Fibroblast of lung (primary cell): ENCODE data around the gene PAFAH1B2. TPM values are rescaled to one million over a fixed set of nuclear protein-coding genes. Genes with fewer than 3 reads are reported as not detected.

Experiments
- DNase-seq, 2 donors: peaks; one replicate each; pipeline versions ENCODE4 v3.0.0 to v3.0.0-alpha.2; 2010; ENCODE audit warnings: low read depth in 2 of 2
- H2AFZ ChIP-seq: 2 replicates; pipeline ENCODE4 v1.5.1; 2012; ENCODE audit warnings: low read length, control low read depth, inconsistent platforms
- H3K27ac ChIP-seq: 2 replicates; pipeline ENCODE4 v1.5.1; 2011; ENCODE audit warnings: low read length, control low read depth; ENCODE audit not compliant: insufficient read depth
- H3K27me3 ChIP-seq: 2 replicates; pipeline ENCODE4 v1.5.1; 2011; ENCODE audit warnings: mild to moderate bottlenecking, low read length; ENCODE audit not compliant: control insufficient read depth, insufficient read depth
- H3K36me3 ChIP-seq: 2 replicates; pipeline ENCODE4 v1.5.1; 2011; ENCODE audit warnings: low read length; ENCODE audit not compliant: control insufficient read depth, insufficient read depth
- H3K4me1 ChIP-seq: 2 replicates; pipeline ENCODE4 v1.5.1; 2011; ENCODE audit warnings: low read length; ENCODE audit not compliant: control insufficient read depth, insufficient read depth; ENCODE audit errors: extremely low read depth
- H3K4me2 ChIP-seq: 2 replicates; pipeline ENCODE4 v1.5.1; 2011; ENCODE audit warnings: low read length, control low read depth; ENCODE audit not compliant: insufficient read depth; ENCODE audit errors: extremely low read depth
- H3K4me3 ChIP-seq, 4 experiments: fragments of 200-600 bp in 1 of 4; sonication (generic) in 1 of 4; replicated peaks in 1 of 4; 2 replicates each; pipeline ENCODE4 v1.5.1; 2011 to 2016; ENCODE audit warnings: low read length in 4 of 4, low read depth in 3 of 4, mild to moderate bottlenecking in 3 of 4, control low read depth in 2 of 4, inconsistent platforms in 1 of 4, mixed read lengths in 1 of 4; ENCODE audit not compliant: insufficient read depth in 1 of 4; ENCODE audit errors: control extremely low read depth in 1 of 4
- H3K79me2 ChIP-seq: 2 replicates; pipeline ENCODE4 v1.5.1; 2012; ENCODE audit warnings: mild to moderate bottlenecking, low read length, inconsistent platforms; ENCODE audit not compliant: control insufficient read depth, insufficient read depth
- H3K9ac ChIP-seq: 2 replicates; pipeline ENCODE4 v1.5.1; 2011; ENCODE audit warnings: mild to moderate bottlenecking, low read length, control low read depth; ENCODE audit not compliant: insufficient read depth
- H3K9me3 ChIP-seq: 2 replicates; pipeline ENCODE4 v1.5.1; 2012; ENCODE audit warnings: low read depth, low read length; ENCODE audit not compliant: control insufficient read depth, insufficient read depth
- H4K20me1 ChIP-seq: 2 replicates; pipeline ENCODE4 v1.5.1; 2011; ENCODE audit warnings: low read length; ENCODE audit not compliant: control insufficient read depth, insufficient read depth; ENCODE audit errors: extremely low read depth
- EZH2 ChIP-seq: IDR thresholded peaks from 2 replicates; pipeline ENCODE4 v1.5.1; 2012; ENCODE audit warnings: low read length, control low read depth, mild to moderate bottlenecking; ENCODE audit errors: missing control alignments
- polyA plus RNA-seq, 2 donors: library from polyadenylated mRNA; depleted of rRNA in 1 of 2; stranded (reverse) in 1 of 2; unstranded in 1 of 2; fragments of >200 nt; gene quantifications; 2 replicates each; pipeline ENCODE4 v1.2.1, GENCODE V29; 2011 to 2012; ENCODE audit warnings: missing spikeins in 1 of 2
- total RNA-seq: library from RNA; depleted of rRNA; stranded (reverse); fragments of >200 nt; gene quantifications from 2 replicates; pipeline ENCODE4 v1.2.1, GENCODE V29; 2014
- TF ChIP-seq, protein P1 (sequence below), 2 donors: IDR thresholded peaks in 1 of 2; conservative IDR thresholded peaks in 1 of 2; 1 replicate in 1 of 2; 2 replicates in 1 of 2; pipeline ENCODE4 v1.5.1; 2011 to 2012; ENCODE audit warnings: low read length in 2 of 2, control low read depth in 1 of 2, inconsistent platforms in 1 of 2, low read depth in 1 of 2, mild to moderate bottlenecking in 1 of 2

The PAFAH1B2 gene
- total and polyA plus RNA-seq, 2 donors (not counting 1 experiment from before 2014, with no cell fraction given): 70.8 to 112 TPM

DNA sequence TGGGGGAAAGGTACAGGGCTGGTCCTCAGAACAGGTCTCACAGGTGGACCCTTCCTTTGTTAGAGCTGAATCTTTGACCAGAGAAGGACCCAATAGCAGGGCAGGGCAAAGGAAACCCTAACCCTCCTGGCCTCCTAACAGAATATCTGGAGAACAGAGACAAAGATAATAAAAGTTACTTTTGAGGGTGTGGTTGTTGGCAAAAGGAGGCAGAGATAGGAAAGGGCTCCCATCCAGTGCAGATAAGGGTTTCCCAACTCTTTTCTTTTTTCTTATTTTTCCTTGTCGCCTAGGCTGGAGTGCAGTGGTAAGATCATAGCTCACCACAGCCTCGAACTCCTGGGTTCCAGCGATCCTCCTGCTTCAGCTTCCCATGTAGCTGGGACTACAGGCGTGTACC is 75.9 kb downstream of the PAFAH1B2 start:
- no peak for TF ChIP-seq EZH2
- TF ChIP-seq, protein P1, sequence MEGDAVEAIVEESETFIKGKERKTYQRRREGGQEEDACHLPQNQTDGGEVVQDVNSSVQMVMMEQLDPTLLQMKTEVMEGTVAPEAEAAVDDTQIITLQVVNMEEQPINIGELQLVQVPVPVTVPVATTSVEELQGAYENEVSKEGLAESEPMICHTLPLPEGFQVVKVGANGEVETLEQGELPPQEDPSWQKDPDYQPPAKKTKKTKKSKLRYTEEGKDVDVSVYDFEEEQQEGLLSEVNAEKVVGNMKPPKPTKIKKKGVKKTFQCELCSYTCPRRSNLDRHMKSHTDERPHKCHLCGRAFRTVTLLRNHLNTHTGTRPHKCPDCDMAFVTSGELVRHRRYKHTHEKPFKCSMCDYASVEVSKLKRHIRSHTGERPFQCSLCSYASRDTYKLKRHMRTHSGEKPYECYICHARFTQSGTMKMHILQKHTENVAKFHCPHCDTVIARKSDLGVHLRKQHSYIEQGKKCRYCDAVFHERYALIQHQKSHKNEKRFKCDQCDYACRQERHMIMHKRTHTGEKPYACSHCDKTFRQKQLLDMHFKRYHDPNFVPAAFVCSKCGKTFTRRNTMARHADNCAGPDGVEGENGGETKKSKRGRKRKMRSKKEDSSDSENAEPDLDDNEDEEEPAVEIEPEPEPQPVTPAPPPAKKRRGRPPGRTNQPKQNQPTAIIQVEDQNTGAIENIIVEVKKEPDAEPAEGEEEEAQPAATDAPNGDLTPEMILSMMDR (conservative IDR thresholded peaks at IDR 0.05 in 1 of 2, IDR thresholded peaks at IDR 0.05 in 1 of 2; ENCODE audit: low read depth in 1 of 2, low read length in 2 of 2): no peak
- H3K9ac ChIP-seq: no peak overlapping the region

DNA sequence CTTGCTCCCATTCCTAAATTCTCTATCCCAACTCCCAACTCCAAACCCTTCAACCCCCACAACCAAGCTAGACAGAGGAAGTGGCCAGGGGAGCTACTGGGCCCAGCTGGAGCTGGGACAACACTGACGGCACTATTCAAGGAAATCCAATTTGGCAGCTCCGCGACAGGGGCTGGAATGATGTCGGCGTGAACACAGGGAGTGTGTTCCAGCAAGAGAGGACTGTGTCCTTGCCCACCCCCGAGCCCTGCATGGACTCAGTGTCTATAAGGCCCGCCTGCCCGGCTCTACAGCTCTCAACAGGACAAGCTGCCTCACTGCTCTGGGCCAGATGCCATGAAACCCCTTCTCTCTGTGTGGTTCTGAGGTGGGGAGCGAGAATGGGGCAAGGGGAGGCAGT is 76.5 kb downstream of the PAFAH1B2 start:
- no peaks in the 10 kb centered on the region for H3K9me3 ChIP-seq
- no peak for DNase-seq
- H2AFZ ChIP-seq: no peak overlapping the region
- no peaks in the 10 kb centered on the region for H3K79me2 ChIP-seq
- TF ChIP-seq, protein P1 (conservative IDR thresholded peaks at IDR 0.05 in 1 of 2, IDR thresholded peaks at IDR 0.05 in 1 of 2; ENCODE audit: low read depth in 1 of 2, low read length in 2 of 2): no peak
- no peak for TF ChIP-seq EZH2
- H3K9ac ChIP-seq: no peak overlapping the region
- peaks cover 39% of the 10 kb centered on the region for H3K4me1 ChIP-seq
- H4K20me1 ChIP-seq: no peaks in the 10 kb centered on the region
- H3K27ac ChIP-seq: peak overlapping the region; percentile 4
- peaks cover 6% of the 10 kb centered on the region for H3K36me3 ChIP-seq
- no peak overlapping the region for H3K4me3 ChIP-seq
- no peaks in the 10 kb centered on the region for H3K27me3 ChIP-seq
- H3K4me2 ChIP-seq: no peak overlapping the region

More for the DNA sequence above, 75.9 kb downstream of the PAFAH1B2 start:
- H3K4me3 ChIP-seq: no peak overlapping the region
- no peaks in the 10 kb centered on the region for H3K27me3 ChIP-seq
- no peaks in the 10 kb centered on the region for H3K79me2 ChIP-seq
- H4K20me1 ChIP-seq: no peaks in the 10 kb centered on the region
- H3K36me3 ChIP-seq: peaks cover 3% of the 10 kb centered on the region
- no peak overlapping the region for H3K27ac ChIP-seq
- no peaks in the 10 kb centered on the region for H3K9me3 ChIP-seq
- DNase-seq: no peak
- H3K4me1 ChIP-seq: peaks cover 39% of the 10 kb centered on the region
- no peak overlapping the region for H3K4me2 ChIP-seq
- no peak overlapping the region for H2AFZ ChIP-seq

DNA sequence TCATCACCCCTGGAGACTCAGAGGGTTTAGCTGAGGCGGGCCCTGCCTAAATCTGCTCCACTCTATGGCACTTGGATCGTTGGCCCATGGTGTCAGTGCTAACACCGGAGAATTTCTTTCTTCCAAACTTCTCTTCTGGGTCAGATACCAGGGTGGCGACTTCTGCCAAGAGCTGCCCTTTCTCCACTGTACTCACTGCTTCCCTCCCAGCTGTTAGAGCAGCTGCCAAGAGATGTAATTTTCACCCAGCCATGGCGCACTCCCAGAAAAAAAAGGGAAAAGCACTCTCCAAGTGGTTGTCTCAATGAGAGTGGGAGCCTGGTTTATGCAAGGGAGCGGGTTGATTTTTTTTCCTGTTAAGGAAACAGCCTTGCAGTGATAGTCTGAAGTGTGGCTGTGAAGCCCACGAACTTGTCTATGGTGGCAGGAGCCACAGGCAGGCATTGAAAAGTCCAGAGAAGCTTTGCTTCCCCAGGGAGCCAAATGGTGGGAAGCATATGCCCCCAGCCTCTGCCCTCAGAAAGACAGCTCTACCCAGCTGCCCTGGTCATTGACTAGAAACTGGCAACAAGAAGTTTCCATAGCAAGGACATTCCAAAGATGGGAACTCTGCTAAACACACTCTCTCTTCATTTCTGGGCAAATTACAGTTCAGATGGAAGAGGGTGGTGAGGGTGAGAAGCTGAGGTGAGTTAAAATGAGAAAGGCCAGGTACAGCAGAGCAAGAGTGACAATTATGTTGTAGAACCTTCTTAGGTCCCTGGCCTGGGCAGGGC is 77.1 kb downstream of the PAFAH1B2 start:
- H3K4me2 ChIP-seq: no peak overlapping the region
- H4K20me1 ChIP-seq: no peaks in the 10 kb centered on the region
- no peaks in the 10 kb centered on the region for H3K9me3 ChIP-seq
- no peak overlapping the region for H3K4me3 ChIP-seq
- H3K9ac ChIP-seq: no peak overlapping the region
- peaks cover 38% of the 10 kb centered on the region for H3K4me1 ChIP-seq
- TF ChIP-seq, protein P1 (conservative IDR thresholded peaks at IDR 0.05 in 1 of 2, IDR thresholded peaks at IDR 0.05 in 1 of 2; ENCODE audit: low read depth in 1 of 2, low read length in 2 of 2): no peak
- no peak for TF ChIP-seq EZH2
- H3K27ac ChIP-seq: peak overlapping the region; percentile 4
- no peaks in the 10 kb centered on the region for H3K27me3 ChIP-seq
- H2AFZ ChIP-seq: no peak overlapping the region
- no peaks in the 10 kb centered on the region for H3K79me2 ChIP-seq
- peaks cover 5% of the 10 kb centered on the region for H3K36me3 ChIP-seq
- peak in 1 of 2 donors; percentile 60 for DNase-seq
